Endometrium (tissue), 2 donors: ENCODE data around the gene ZNF793.

Source experiments
- FAIRE-seq: peaks from 2 replicates; lab custom pipeline; 2012; peaks lifted over from hg19 to GRCh38; lab: Jason Lieb, UNC
- donor health status: control.
- donor health status: control.

ZNF793 gene

DNA sequence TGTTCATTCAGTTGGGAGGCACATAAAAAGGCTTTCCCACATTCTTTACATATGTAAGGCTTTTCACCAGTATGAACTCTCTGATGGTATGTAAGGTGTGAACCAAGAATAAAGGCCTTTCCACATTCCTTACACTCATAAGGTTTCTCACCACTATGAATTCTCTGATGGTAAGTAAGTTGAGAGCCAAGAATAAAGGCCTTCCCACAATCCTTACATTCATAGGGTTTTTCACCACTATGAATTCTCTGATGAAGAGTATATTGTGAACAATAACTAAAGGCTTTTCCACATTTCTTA, 58.6 kb downstream of the ZNF793 start:
- no peak for FAIRE-seq

DNA sequence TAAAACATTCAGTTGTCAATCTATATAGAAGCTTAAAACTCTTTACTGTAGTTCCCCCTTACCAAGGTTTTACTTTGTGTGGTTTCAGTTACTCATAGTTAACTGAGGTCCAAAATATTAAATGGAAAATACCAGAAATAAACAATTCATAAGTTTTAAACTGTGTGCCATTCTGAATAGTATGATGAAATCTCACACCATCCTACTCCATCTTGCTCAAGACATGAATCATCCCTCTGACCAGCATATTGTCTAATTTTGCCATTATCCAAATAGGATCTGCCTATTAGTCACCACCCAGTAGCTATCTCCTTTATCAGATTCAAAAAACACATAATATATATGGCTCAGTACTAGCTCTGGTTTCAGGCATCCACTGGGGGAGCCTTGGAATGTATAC, 65.5 kb downstream of the ZNF793 start:
- no peak for FAIRE-seq

DNA sequence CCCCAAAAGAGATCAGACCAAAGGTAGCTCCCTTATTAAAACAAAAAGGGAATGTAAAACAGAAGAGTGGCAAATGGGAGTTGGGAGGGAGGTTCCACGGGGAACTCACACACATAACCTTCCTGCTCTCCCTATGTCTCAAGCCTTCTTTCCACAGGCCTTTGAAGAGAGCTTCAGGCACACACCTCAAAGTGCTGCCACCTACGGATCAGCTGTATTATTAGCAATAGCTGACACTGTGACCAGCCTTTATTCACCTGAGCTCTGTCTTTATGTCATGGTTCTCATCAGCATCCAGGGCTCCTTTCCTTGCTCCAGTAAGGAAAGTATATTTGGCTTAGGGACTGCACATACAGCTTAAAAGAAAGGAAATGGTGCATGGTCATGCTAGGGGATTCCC, 76.6 kb downstream of the ZNF793 start:
- no peak for FAIRE-seq
